RPMI8226 (cell line): ENCODE results near the gene ADCY2.
A peak's percentile ranks its signal among the peaks of the same experiment; 100 is the strongest.

Experiments used
- DNase-seq: peaks from one replicate; pipeline ENCODE4 v3.0.0-alpha.2; 2015

ADCY2 gene

GRCh38 chr5:7754490-7754889, 358.6 kb downstream of the ADCY2 start:
- DNase-seq = no peak

- peak; percentile 54 for DNase-seq
Observed at GRCh38 chr5:7754997-7755596, 359.2 kb downstream of the ADCY2 start.

- no peak for DNase-seq
Observed at GRCh38 chr5:7755958-7756357, 360.0 kb downstream of the ADCY2 start.

DNA sequence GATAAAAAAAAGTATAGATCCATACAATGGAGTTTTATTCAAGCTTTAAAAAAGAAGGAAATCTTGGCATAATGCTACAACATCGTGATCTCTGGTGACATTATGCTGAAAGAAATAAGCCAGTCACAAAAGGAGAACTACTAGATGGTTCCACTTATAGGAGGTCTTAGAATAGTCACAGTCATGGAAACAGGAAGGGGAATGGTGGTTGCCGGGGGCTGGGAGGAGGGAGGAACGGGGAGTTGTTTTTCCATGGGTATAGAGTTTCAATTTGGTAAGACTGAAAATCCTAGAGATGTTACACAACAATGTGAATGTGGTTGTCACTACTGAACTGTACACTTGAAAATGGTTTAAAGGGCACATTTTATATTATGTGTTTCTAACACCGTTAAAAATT, 360.5 kb downstream of the ADCY2 start:
- DNase-seq = no peak

GRCh38 chr5:7759257-7759871, 363.4 kb downstream of the ADCY2 start:
- DNase-seq = no peak

GRCh38 chr5:7759951-7760580, 364.1 kb downstream of the ADCY2 start:
- no peak for DNase-seq

GRCh38 chr5:7762267-7762666, 366.3 kb downstream of the ADCY2 start:
- DNase-seq = peak; percentile 37

DNA sequence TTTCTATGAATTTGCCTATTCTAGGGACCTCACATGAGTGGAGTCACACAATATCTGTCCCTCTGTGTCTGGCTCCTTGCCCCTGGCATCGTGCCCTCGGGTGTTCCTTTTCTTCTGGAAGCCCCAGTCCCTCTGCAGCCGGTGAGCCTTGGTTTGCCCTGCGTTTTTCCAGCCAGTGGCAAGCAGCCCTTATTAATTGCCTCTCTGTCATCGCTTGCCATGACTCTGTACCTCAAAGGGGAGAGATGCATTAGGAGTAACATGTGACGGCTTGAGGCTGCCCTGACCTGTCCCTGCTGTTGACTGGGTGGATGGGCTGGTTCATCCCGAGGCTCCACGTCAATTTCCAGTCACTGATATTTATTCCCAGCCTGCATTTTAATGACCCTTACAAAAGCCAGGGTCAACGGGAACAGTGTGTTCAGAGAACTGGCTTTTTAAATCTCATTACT, 367.7 kb downstream of the ADCY2 start:
- no peak for DNase-seq

DNA sequence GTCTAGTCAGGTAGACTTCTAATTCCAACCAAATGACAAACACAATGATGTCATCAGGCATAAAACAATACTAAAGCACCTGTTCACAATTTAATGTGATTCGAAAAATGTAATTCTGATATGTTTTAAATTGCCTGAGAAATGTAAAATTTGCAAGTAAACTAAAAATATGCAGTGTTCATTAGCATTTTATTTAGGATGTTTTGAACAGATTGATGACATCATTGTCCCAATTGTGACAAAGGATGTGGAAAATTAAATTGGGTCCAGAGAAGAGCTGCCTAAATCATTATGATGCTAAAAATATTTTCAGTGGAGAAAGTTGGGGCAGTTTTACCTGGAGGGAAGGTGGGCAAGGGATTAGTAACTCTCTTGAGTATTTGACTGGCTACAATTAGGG, 368.5 kb downstream of the ADCY2 start:
- no peak for DNase-seq

DNA sequence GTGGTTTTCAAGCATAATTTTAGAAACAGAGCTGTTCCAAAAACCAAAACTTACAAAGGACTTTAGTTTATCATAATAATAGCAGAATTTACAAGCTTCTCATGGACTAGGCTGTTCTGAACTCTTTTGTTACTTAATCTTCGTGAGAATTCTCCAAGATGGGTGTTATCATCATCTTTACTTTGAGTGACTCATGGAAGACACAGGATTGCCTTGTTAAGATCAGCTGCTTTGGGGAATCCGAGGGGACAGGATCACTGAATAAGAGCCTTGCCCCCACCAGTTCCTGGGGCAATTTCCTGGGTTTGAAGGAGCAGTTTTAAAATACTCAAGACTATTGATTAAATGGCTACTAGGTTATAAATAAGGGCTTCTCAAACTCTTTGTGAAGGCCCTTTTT, 374.5 kb downstream of the ADCY2 start:
- DNase-seq = no peak

- no peak for DNase-seq
Observed at GRCh38 chr5:7772141-7772540, 376.2 kb downstream of the ADCY2 start.

- DNase-seq = no peak
Observed at GRCh38 chr5:7773178-7773577, 377.2 kb downstream of the ADCY2 start.

- no peak for DNase-seq
Observed at GRCh38 chr5:7776442-7776841, 380.5 kb downstream of the ADCY2 start.

DNA sequence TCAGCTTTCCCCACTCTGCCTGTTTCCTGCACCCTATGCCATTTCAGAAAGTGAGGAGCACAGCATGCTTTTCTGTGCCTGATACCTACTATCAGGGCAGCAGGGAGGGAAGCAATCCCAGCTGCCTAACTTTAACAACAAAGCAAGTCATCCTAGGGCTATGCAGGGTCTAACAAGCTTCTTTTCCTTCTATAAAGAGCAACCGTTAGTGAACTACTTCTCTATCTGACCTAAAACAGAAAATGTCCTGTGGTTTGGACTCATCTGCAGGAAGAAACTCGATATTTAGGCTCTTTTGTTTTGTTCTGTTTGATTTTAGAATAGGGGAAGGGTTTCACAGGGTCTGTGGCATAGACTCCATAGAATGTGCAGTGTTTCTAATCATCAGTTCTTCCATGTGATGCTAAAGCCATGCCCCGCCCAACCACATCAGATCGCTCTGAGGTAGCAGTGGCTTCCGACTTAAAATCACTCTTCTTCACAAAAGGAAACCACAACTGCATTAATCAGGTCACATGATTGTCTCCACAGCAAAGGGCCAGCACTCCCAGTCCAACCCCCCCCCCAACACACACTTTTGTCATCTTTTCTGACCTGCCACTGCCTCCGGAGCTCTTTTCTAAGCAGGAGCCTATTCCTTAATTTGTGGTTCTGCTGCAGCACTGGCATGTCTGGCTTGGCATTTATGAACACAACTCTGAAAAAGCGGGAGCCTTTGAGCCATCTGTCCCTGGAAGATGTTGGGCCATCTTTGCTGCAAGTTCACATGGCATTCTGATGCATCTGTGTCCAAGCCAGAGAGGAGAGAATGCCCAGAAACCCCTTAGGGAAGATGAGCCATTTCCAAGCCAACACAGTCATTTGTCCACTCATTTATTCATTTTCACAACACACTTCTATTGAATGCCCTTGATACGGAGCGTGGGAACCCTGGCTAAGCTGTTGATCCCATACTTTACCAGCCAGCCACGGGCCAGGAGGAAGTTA, 383.4 kb downstream of the ADCY2 start:
- DNase-seq = no peak

DNA sequence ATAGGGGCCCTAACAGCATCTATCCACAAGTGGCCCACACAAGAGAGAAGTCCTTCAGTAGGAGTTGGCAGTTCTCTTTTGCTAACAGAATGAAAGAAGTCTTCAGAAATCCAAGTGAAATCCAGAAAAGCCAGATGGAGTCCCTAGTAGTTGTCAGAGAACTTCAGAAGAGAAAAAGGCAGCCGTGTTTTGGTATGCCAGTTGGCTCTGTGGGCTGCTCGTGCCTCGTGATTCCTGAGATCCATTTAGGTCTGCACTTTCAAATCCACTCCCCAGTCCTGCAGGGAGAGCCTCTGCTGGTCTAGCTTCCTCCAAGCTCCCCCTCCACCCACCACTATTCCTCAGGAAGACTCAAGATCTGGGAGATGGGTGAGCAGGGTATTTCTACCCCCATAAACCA, 386.0 kb downstream of the ADCY2 start:
- DNase-seq = no peak

- DNase-seq = no peak
Observed at GRCh38 chr5:7784683-7785380, 388.9 kb downstream of the ADCY2 start.

GRCh38 chr5:7787770-7788169, 391.8 kb downstream of the ADCY2 start:
- DNase-seq = no peak

DNA sequence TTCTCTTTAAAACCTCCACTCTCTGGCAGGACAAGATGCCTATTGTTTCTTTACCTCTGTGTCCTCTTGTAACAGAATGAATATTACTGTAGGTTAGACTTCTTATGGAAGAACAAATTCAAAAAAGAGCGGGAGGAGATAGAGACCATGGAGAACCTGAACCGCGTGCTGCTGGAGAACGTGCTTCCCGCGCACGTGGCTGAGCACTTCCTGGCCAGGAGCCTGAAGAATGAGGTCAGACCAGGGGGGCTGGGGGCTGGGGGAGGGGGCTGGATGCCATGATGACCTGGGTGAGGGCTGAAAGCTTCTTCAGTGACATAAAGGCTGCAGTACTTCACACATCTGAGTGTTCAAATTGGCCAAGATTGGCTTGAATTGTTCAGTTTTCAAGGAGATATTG, 393.6 kb downstream of the ADCY2 start:
- DNase-seq = no peak

DNA sequence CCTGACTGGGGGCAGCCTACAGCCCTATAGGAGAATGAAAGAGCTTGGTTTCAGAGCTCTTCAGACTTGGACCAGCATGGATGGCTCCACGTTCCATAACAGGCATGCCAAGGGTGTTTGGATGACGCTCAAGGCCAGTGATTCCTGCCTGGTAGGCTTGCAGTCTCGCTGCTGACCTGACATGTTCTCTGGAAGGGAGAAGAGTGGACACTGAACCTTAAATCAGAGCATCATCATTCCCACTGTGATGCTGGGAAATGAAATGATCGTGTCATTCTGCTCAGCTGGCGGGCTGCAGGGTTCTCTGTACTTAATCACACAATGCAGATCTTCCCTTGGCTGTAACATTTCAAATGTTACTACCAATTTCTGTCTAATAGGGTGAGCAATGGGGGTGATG, 398.0 kb downstream of the ADCY2 start:
- no peak for DNase-seq

DNA sequence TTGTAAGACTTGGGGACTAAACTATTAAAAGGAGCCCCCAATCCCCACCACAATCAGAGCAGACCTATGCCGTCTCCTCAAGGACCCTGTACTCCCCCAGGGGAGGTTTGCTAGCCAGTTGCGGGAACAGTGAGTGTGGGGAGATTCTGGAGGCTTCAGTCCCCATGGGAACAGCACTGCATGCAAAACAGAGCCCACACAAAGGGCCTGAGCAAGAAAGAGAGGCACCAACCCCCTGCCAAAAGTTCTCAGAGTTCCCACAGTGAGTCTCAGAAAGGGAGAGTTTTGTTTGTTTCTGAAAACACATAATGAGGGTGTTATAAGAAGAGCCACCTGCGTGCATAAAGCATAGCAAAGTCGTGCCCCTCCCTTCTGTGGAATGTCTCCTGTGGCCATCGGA, 398.4 kb downstream of the ADCY2 start:
- no peak for DNase-seq

DNA sequence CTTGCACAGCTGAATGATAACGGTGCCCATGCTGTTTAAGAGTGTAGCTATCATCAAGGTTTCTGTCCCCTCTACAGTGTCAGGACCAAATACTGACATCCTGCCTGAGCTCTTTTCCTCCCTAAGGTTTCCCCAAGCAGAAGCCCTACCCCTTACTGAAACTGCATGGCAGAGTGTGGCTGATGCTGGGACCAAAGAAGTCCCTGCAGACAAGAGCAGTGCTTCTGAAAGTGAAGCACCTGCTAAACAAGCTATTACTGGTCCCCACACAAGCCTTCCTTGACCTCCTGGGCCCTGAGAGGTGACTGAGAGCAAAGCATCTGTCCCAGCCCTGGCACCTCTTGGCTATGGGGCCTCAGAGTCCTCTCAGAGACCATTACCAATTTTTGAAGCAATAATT, 398.9 kb downstream of the ADCY2 start:
- no peak for DNase-seq

DNA sequence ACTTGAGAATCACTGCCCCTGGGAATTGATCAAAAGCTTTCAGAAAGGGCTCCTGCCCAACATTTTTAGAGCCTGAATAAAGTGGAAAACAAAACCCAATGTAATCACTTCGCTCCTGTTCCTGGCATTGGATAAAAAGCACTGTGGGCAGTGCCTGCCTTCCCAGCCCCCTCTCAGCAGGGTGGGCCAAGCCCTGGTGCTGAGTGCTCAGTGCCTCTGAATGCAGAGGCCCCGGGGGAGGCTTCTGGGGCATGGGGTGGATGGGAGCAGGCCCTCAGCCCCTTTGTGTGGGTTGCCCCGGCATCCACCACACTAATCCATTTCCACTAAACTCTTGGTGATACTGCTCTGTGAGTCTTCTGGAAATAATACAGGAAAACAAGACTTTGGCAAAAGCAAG, 399.4 kb downstream of the ADCY2 start:
- DNase-seq = no peak
